Measurements from ENCODE around the gene JPH3.

- no peak for TF ChIP-seq CEBPB (IDR thresholded peaks at IDR 0.05)
- no peak for TF ChIP-seq CTCF (IDR thresholded peaks at IDR 0.05)
- TF ChIP-seq POLR2A (IDR thresholded peaks at IDR 0.05; ENCODE audit: low read length), result no peak
- TF ChIP-seq ELK1 (IDR thresholded peaks at IDR 0.05; ENCODE audit: low read depth, low read length), result no peak
- no peak for TF ChIP-seq BHLHE40 (IDR thresholded peaks at IDR 0.05; ENCODE audit: low read depth, low read length)
- no peak for TF ChIP-seq MYC (IDR thresholded peaks at IDR 0.05; ENCODE audit: borderline replicate concordance, low read length)
- no peak for TF ChIP-seq ZSCAN20 (CRISPR knock-in tag; IDR thresholded peaks at IDR 0.05)
- no peak for TF ChIP-seq ESRRA (IDR thresholded peaks at IDR 0.05; ENCODE audit: borderline replicate concordance, low read length)
- no peak for TF ChIP-seq EHMT2 (IDR thresholded peaks at IDR 0.05; ENCODE audit: low read depth)
- TF ChIP-seq SREBF2 (IDR thresholded peaks at IDR 0.05), result no peak
- TF ChIP-seq USF2 (IDR thresholded peaks at IDR 0.05), result no peak
These were observed 103.5 kb downstream of the JPH3 start for GRCh38 chr16:87705771-87706277.
